ENCODE measurements around the gene GPC3. TPM values are rescaled to one million over a fixed set of nuclear protein-coding genes. Genes with fewer than 3 reads are reported as not detected.

Gene GPC3
- total RNA-seq, 1 experiment from 2014 or later, result 32.4 TPM

DNA sequence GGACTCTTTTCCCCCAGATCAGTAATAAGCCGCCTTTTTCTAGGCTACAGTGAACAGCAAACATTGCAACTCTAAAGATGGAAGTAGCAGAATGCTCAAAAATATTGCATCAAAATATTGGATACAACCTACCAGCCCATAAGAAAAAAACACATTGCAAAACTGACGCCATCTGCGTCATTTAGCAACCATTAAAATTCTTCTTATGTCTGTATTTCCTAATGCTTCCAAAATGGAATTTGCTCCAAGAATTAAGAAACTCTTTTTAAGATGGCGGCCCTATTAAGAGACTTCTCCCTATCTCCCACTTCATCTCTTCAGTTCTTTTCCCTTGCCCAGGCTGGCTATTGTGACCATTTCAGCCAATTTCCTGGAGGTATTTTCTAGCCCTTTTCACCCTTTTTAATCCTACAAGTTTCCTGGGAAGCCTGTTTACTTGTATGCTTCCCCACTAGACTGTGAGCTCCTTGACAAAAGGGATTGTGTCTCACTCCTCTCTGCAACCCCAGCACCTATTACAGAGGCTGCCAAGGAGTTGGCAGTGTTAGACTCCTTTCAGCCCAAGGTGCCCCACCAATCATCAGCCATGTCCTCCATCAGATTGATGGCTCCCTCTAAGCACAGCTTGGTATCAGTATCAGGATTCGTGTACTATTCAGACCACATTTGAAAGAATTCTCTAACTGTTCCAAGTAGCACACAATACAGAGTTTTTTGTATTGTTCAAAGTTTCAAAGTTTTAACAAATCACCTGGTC, 4.4 kb downstream of the GPC3 start:
- no peak for DNase-seq (ENCODE audit: low spot score)
- Mint-ChIP-seq H3K4me1 (peaks cover 34% of the 10 kb centered on the region), H3K9me3 (no peaks in the 10 kb centered on the region), H3K36me3 (no peaks in the 10 kb centered on the region), H3K27ac (peak overlapping the region; percentile 88), H3K4me3 (no peak overlapping the region), H3K27me3 (ENCODE audit: low read depth) (peaks cover 17% of the 10 kb centered on the region)
- TF ChIP-seq JAZF1 (CRISPR knock-in tag; IDR thresholded peaks at IDR 0.05) (no peak), ZNF317 (CRISPR knock-in tag; IDR thresholded peaks at IDR 0.05; ENCODE audit: borderline replicate concordance, low read depth) (no peak)
- CTCF ChIA-PET, result interaction anchor here (1.5 kb wide), 1 partner anchor 45 kb away, joined by 6 read pairs; no protein-coding TSS in a partner anchor
- POLR2A ChIA-PET, result no interaction called here
- no peak for ATAC-seq

DNA sequence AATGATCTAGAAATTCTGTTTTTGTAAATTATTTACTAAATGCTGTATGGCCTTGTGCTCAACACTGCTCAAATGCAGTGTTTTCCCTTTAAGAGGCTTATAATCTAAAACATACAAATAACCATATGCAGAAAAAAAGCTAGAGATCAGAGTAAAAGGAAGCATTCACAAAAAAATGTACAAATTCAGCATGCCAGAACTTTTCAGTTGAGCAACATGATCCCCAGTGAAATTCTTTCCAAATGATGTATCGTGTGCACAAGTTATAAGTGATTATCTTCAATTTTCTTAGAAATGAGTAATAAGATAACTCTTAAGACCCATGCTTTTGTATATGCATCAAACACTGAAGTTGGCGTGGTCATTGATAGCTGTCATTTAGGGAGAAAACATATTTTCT, 5.0 kb downstream of the GPC3 start:
- ChIA-PET POLR2A (interaction anchor here (0.5 kb wide), 1 partner anchor 576 kb away, joined by 3 read pairs; no protein-coding TSS in a partner anchor), CTCF (interaction anchor here (1.5 kb wide), 1 partner anchor 46 kb away, joined by 6 read pairs; no protein-coding TSS in a partner anchor)
- TF ChIP-seq ZNF416 (CRISPR knock-in tag; IDR thresholded peaks at IDR 0.05), result no peak
- no peak for TF ChIP-seq TEAD1 (CRISPR knock-in tag; IDR thresholded peaks at IDR 0.05)
- Mint-ChIP-seq H3K4me1 (peaks cover 34% of the 10 kb centered on the region), H3K4me3 (no peak overlapping the region), H3K36me3 (no peaks in the 10 kb centered on the region), H3K9me3 (no peaks in the 10 kb centered on the region), H3K27me3 (ENCODE audit: low read depth) (peaks cover 17% of the 10 kb centered on the region), H3K27ac (no peak overlapping the region)
- no peak for ATAC-seq
- no peak for DNase-seq (ENCODE audit: low spot score)

DNA sequence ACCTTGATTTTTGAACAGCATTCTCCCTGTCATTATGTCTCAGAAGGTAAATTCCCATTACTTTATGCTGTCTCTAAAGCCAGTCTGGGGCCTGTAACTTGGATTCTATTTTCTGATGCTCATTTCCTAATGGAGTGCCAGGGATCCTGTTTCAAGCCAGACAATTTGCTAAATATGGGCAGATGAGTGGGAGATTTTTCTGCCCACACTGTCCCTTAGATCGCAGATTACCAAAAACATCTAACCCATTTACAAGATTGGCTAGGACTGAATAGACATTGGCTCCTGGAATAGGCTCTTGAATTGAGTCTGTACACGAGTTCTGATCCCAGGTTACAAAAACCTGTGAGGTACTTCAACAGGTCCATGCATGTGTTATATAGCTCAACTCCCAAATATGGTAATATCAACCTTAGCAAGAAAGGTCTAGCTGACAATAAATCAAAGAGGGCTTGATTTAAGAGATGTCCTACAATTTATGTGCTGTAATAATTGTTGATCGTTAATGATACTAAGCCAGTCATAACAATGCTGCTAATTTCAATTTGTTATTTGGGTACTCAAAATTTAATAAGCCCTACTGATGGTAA, 5.7 kb downstream of the GPC3 start:
- ATAC-seq, result no peak
- H3K27ac Mint-ChIP-seq, result no peak overlapping the region
- no peak for DNase-seq (ENCODE audit: low spot score)
- no peaks in the 10 kb centered on the region for H3K9me3 Mint-ChIP-seq
- H3K4me3 Mint-ChIP-seq, result no peak overlapping the region
- no peaks in the 10 kb centered on the region for H3K36me3 Mint-ChIP-seq
- ChIA-PET POLR2A (interaction anchor here (0.5 kb wide), 1 partner anchor 575 kb away, joined by 3 read pairs; no protein-coding TSS in a partner anchor), CTCF (interaction anchor here (0.9 kb wide), 1 partner anchor 48 kb away, joined by 4 read pairs; no protein-coding TSS in a partner anchor)
- TF ChIP-seq ELF4 (CRISPR knock-in tag; IDR thresholded peaks at IDR 0.05; ENCODE audit: low read depth) (no peak), HMGA2 (CRISPR knock-in tag; IDR thresholded peaks at IDR 0.05) (no peak), IRF2 (CRISPR knock-in tag; IDR thresholded peaks at IDR 0.05; ENCODE audit: borderline replicate concordance, low read depth) (no peak), RELA (CRISPR knock-in tag; IDR thresholded peaks at IDR 0.05; ENCODE audit: borderline replicate concordance) (no peak), FOXK1 (CRISPR knock-in tag; IDR thresholded peaks at IDR 0.05) (no peak), ZNF416 (CRISPR knock-in tag; IDR thresholded peaks at IDR 0.05) (no peak), NFE2L1 (CRISPR knock-in tag; IDR thresholded peaks at IDR 0.05) (no peak)
- TF ChIP-seq, protein P1, sequence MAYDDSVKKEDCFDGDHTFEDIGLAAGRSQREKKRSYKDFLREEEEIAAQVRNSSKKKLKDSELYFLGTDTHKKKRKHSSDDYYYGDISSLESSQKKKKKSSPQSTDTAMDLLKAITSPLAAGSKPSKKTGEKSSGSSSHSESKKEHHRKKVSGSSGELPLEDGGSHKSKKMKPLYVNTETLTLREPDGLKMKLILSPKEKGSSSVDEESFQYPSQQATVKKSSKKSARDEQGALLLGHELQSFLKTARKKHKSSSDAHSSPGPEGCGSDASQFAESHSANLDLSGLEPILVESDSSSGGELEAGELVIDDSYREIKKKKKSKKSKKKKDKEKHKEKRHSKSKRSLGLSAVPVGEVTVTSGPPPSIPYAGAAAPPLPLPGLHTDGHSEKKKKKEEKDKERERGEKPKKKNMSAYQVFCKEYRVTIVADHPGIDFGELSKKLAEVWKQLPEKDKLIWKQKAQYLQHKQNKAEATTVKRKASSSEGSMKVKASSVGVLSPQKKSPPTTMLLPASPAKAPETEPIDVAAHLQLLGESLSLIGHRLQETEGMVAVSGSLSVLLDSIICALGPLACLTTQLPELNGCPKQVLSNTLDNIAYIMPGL (CRISPR knock-in tag; IDR thresholded peaks at IDR 0.05), result no peak
- TF ChIP-seq, protein P2, sequence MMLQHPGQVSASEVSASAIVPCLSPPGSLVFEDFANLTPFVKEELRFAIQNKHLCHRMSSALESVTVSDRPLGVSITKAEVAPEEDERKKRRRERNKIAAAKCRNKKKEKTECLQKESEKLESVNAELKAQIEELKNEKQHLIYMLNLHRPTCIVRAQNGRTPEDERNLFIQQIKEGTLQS (CRISPR knock-in tag; conservative IDR thresholded peaks at IDR 0.05), result no peak
- H3K4me1 Mint-ChIP-seq, result peaks cover 34% of the 10 kb centered on the region
- peaks cover 14% of the 10 kb centered on the region for H3K27me3 Mint-ChIP-seq (ENCODE audit: low read depth)

DNA sequence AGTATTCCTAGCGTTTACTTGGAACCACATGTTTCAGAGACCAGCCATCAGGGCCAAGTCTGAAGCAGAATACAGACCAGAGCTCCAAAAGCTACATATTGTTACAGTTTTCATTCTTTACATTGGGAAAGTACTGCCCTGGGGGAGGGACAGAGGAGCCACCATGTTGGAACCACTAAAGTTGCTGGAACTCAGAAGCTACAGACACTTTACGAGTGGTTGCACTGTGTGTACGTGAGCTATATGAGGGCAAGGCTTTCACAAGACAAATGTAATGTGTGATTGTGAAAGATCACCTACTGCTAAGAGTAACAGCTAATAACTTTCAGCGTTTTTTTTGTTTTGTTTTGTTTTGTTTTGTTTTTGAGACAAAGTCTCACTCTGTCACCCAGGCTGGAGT, 11.7 kb downstream of the GPC3 start:
- CTCF ChIA-PET, result interaction anchor here (0.7 to 1.1 kb wide), 2 partner anchors 52 to 53 kb away, joined by 3 read pairs; no protein-coding TSS in a partner anchor
- POLR2A ChIA-PET, result no interaction called here
- no peak for ATAC-seq
- H3K4me3 Mint-ChIP-seq, result no peak overlapping the region
- H3K36me3 Mint-ChIP-seq, result peaks cover 2% of the 10 kb centered on the region; the same call in 1 of the 2 replicates
- no peaks in the 10 kb centered on the region for H3K27me3 Mint-ChIP-seq (ENCODE audit: low read depth)
- H3K27ac Mint-ChIP-seq, result no peak overlapping the region
- TF ChIP-seq ZNF423 (CRISPR knock-in tag; IDR thresholded peaks at IDR 0.05) (no peak), GRHL2 (CRISPR knock-in tag; IDR thresholded peaks at IDR 0.05; ENCODE audit: insufficient replicate concordance, severe bottlenecking) (no peak)
- TF ChIP-seq, protein P3, sequence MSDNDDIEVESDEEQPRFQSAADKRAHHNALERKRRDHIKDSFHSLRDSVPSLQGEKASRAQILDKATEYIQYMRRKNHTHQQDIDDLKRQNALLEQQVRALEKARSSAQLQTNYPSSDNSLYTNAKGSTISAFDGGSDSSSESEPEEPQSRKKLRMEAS (CRISPR knock-in tag; IDR thresholded peaks at IDR 0.05), result no peak
- H3K4me1 Mint-ChIP-seq, result peaks cover 27% of the 10 kb centered on the region
- H3K9me3 Mint-ChIP-seq, result no peaks in the 10 kb centered on the region
- no peak for DNase-seq (ENCODE audit: low spot score)
